T-helper 22 cell (primary cell): ENCODE measurements around the gene ARHGAP42.
"Not testable (repeated sequence)": the region's sequence is repeated elsewhere in the genome, so short reads cannot be mapped to it uniquely, and the experiment has no call there.

Experiments
- DNase-seq: peaks from one replicate; pipeline ENCODE4 v3.0.0-alpha.2; 2020; ENCODE audit warnings: low read depth

Gene ARHGAP42

DNA sequence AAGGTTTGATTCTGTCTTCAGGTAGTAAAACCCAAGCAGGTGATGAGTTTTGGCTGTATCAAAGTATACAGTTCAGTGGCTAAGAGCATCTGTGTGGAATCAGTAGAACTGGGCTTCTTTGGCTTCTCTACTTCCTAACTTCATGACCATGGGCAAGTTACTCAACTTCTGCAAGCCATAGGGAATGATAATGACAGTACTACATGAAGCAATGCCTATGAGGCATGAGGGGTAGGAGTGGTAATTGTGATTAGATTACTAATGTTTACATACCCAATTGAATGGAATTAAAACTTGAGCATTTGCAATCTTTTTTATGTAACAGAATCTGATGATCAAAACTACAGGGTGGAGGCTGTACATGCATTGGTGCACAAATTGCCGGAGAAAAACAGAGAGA is 278.3 kb downstream of the ARHGAP42 start:
- DNase-seq = no peak

DNA sequence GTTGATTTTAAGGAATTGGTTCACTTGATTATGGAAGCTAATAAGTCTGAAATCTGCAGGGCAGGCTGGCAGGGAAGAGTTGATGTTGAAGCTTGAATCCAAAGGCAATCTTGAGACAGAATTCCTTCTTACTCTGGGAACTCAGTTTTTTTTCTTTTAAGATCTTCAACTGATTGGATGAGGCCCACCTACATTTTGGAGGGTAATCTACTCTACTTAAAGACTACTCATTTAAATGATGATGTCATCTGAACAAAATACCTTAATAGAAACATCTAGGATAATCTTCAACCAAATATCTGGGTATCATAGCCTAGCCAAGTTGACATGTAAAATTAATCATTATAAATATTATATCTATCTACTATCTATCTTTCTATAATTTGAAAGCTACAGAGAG is 279.3 kb downstream of the ARHGAP42 start:
- no peak for DNase-seq

DNA sequence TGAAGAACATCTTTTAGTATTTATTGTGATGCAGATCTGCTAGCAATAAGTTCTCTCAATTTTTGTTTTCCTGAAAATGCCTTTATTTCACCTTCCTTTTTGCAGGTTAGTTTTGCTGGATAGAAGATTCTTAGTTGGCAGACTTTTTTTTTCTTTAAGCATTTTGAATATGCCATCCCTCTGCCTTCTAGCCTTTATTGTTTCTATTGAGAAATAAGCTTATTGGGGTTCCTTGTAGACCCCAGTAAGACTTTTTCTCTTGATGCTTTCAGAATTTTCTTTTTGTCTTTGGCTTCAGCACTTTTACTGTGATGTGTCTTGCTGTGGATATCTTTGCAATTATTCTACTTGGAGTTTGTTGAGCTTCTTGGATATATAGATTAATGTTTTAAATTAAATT is 281.9 kb downstream of the ARHGAP42 start:
- DNase-seq = no peak

DNA sequence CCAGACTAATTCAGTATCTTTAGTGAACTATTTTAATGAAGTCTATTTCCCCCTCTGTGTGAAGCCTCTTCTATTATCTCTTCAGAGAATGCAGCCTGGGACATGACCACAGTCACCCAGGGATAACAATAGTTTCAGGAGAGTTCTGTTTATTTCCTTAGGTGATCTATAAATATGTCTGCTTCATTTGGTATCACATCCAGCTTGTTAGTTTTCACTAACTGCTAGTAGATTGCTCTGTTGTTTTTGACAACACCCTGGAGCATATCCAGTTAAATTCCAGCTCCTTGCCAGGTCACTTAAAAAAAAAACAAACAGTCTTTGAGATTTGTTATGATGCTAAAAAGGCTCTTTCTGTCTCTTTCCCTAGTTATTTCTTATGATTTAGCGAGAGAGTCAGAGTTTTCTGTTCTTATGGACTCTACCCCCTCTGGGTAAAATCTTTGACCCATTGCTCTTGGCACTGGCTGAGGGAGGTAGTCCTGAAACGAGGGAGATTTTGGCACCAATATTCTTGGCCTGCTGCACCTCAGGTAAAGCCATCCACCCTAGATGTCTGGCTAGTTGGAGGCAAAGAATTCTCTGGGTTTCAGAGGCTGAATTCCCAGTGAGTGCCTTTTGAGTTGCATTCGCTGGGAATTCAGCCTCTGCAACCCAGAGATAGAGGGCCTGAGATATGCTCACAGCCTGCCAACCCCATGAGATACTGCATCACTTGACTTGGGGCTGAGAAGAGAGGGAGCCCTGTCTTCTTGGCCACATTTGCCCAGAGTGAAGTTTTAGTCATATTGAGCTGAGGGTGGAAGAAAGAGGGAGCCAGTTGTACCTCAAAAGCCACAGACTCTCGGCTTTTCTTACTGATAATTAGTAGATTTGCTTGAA is 283.4 kb downstream of the ARHGAP42 start:
- no peak for DNase-seq

DNA sequence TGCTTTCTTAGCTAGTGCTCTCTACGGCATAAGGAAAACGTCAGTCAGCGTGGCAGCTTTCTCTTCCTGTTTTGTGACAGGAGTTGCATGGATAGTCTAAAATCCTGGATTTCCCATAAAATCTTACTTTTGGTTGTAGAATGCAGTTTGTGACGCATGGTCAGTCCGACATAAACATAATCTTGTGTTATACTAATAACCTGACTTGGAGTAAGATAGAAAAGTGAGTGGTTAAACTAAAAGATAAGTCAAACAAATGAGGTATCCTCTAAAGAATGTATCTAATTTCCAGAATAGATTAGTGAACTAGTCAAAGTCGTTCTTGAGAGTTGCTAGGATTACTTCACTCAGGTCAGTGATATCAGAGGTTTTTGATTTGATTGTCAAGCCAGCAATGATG is 285.0 kb downstream of the ARHGAP42 start:
- DNase-seq = no peak

DNA sequence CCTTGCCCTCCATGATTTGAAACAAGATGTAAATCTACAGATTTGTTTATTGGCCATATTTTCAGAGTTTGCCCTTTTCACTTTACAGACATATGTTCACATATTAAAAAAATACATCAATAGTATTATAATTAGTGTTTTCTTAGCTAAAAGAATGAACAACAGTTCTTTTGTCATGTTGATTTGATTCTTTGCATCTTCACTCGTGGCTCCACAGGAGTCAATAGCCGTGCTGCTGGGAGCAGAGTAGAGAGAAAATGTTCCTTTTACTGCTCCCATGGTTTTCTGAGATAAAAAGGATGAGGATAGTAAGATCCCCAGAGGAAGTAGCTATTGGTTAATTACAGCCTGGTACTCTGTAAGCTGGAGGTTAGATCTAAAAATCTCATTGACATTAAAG is 291.4 kb downstream of the ARHGAP42 start:
- no peak for DNase-seq

DNA sequence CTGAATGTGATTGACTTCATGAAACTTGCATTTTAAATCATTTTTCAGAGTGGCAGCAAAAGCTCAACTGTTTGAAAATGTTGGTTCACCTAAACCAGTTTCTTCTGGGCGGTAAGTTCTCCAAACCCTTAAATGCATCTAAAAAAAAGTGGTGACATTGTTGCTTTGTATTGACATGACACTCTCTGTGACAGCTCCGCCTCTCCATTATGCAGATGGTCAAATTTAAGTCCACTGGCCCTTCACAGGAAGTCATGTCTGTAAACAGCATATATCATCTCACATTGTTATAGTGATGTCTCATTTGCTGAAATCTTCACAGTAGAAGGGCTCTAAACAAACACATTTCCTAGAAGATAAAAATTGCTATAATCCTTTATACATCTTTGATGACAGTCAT is 291.9 kb downstream of the ARHGAP42 start:
- no peak for DNase-seq

DNA sequence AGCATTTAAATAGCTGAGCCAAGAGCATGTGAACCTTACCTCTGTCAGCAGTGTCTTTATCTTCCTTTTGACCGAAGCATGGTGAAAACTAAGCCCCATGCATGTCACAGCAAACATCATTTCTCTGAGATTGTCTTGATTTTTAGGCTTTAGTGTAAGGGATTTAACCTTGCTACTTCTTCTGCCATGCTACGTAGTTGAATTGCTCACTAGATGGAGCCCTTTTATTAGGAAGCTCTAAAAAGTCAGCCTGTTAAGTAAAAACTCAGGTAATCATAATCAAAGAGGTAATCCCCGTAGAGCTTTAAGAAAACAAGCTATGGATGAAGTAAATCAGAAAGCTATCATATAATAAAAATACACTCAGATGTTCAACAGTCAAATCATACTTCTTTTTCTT is 293.1 kb downstream of the ARHGAP42 start:
- no peak for DNase-seq

DNA sequence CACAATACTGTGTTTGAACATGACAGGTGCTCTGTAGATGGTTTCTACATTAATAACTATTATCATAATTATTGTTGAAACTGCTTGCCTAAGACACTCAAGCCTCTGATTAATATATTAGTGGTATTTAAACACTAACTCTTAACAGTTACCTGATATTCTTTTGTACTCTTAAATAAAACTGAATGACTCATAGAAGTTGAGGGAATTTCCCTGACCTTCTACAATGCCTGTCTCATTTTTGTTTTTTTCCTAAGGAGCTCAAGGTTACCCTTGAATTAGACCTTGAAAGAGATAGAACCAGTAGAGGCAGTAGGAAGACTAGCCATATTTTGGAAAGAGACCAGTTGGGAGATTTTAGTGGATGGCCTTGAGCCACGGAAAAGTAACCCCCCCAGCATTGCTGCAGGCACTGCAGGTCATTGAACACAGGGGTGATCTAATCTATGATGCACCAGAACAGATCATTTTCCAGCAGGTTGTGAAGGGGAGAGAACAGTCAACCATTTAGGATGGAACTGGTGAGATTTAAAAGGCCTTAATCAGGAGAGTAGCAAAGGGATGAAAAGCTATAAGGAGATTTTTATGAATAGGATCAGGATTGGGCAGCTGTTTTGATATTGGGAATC is 294.2 kb downstream of the ARHGAP42 start:
- DNase-seq = no peak

DNA sequence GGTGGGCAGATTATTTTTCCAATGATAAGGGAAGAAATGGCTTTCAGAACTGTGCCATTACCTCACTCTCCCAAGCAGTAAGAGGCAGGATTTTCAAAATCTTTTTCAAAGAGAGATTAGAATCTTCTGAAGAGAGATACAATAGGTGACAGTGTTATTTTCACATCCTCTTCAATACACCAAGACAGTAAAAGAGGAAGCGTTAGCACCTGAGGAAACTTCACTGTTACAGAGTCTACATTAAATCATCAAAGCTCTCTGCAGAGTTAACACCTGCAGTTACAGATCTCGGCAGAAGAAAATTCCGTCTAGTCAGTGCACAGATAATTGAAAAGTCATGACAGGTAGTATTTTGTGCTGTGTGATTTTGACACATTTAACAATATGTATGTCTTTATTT is 297.6 kb downstream of the ARHGAP42 start:
- no peak for DNase-seq

DNA sequence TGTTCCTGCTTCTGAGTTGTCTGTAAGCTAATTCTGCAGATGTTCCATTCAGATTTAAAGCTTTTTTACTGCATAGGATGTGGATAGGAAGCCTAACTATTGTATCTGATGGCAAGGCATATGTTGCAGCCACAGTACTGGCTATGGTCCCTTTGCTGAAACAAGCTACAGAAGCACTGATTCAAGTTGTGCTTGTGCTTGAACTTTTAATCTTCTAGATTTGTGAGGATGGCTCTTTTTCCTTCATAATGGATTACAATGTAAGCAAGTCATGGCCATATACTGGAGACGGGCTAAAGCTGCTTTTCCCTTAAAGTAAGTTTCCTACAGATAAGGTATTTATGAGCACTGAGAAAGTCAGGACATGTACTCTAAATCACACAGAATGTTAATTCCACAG is 303.8 kb downstream of the ARHGAP42 start:
- DNase-seq = no peak

DNA sequence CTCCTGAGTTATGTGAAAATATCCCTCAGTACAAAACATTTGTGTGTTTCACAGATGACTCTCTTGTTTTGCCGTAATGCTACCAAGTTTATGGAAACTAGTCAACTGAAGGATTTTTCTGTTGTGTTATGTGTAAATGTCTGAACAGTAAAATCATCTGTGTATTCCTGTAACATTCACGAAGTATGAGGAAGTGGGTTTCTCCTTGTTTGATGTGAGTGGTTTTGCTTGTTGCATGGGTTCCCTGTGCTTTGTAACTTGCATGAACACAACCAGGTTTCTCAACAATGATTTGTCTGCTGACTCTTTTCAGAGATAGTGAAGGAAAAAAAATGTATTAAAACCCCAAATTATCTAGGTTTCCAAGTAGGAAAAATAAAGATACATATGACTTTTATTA is 304.5 kb downstream of the ARHGAP42 start:
- DNase-seq = no peak

DNA sequence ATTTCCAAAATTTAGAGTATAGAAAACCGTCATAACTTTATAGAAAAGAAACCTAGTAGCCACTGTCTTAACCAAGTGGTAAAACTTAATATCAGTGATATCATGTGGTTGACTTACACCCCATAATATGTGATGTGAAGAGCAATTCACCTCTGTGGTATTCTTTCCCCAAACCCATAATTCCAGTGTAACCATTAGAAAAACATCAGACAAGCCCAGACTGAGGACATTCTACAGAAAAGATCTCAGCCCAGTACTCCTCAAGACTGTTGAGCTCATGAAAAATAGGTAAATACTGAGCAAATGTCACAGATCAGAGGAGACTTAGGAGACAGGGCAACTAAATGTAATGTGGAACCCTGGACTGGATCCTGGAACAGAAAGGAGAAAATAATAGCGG is 307.9 kb downstream of the ARHGAP42 start:
- DNase-seq = no peak

DNA sequence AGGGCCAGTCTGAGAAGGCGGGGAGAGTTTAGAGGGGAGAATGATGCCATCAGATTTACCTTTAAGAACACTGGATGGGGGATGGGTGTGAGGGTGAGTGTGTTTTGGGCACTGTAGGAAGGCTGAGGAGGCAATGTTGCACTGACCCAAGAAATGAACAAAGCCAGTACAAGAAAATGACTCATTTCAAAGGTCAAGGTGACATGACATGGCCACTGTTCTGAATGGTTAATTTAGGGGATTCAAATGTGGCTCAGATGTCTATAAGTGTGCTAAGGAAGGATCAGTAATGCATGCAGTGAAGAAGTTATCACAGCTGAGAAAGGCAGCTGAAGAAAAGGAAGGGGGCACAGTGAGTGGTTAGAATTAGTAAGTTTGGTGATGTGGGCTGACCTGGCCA is 312.7 kb downstream of the ARHGAP42 start:
- no peak for DNase-seq

DNA sequence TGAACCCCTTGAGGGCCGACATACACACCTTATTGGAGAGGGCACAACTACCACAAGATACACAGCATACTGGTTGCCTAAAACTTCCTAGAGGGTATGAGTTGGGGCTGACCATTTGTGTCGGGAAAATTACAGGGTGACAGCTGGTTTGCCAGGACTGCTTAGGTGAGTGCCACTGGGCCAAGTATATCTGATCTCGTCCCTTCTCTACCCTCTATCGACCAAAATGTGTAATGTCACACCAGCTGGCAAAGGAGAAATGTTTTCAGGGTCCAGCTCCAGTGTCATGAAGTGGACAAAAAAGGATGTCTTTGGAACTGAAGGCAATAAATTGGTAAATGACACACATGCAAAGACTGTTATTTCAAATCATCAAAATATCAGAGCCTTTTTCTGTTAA is 316.4 kb downstream of the ARHGAP42 start:
- no peak for DNase-seq

DNA sequence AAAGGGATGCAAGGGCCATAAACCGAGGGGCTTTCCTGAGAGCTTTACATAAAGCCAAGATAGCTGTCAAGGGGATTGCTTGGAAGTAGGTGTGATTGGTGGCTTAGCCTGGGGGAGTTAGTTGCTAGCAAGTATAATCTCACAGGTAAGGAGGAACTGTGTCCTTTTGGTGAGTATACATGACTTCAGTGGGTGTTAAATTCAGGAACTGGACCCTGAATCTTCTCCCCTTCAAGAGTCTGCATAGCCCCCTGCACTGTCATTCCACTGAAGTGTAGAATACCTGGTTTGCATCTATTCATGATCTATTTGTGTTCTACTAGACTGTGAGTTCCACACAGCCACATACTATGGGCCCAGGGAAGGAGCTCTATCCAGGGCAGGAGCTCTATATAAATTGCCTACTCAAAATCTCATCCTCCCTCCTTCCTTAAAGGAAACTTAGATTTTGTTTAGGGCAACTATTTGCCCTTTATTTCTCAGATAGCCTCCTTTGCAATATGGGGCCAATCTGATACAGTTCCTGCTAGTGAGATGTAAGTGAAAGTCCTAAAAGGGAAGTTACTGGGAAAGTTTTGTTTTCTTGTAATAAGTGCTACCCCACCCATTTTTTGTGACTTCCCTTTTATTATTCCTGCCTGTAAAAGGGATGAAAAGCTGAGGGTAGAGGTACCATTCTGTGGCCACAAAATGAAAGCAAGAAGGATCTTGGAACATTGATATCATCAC is 322.0 kb downstream of the ARHGAP42 start:
- no peak for DNase-seq

DNA sequence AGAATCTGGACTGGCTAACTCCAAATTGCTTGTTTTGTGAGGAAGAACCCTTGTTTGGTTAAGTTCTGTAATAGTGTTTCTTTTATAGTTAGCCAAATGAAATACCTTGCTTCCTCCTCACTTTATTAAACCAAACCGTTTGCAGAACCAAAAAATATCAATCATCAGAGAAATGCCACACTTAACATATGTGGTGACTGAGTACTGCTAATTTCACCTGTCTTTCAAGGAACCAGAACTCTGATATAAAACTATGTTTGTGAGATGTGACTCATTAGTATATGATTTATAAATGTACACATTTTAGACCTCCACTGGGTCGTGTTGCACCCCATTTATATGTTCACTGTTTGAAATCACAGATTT is 322.6 kb downstream of the ARHGAP42 start:
- DNase-seq = no peak

DNA sequence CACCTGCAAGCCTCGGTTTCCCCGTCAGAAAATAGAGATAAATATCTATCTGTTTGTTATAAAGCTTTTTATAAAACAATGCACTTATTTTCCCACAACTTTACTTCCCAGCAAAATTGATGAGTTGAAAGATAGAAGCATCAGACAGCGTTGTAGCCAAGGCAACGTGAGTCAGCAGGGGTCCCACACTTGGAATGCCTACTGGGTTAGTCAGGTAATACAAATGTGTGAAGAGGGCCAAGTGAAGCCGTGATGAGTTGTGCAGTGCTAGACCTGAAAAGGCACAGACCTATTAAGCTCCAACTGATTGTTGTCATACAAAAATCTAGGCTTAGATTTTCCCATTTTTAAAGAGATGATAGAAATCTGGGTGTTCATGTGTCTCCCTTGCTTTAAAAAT is 323.8 kb downstream of the ARHGAP42 start:
- DNase-seq = no peak

DNA sequence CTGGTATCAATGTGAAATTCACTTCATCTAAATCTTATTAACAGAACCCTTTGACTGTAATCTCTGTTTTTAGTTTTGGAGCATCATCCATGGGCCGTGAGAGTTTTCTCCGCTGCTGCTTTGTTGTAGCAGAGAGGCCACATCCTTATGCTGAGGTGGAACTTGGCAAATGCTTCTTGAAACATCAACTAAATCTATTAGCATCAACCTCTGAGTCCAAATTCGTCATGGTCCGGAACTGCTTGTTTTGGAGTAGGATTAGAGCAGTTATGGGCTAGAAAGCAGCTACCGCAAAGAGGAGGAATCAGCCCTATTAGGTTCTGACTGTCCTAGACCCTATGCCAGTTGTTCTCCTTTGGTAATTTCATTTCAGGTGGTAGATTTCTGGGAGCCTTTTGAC is 324.8 kb downstream of the ARHGAP42 start:
- no peak for DNase-seq

DNA sequence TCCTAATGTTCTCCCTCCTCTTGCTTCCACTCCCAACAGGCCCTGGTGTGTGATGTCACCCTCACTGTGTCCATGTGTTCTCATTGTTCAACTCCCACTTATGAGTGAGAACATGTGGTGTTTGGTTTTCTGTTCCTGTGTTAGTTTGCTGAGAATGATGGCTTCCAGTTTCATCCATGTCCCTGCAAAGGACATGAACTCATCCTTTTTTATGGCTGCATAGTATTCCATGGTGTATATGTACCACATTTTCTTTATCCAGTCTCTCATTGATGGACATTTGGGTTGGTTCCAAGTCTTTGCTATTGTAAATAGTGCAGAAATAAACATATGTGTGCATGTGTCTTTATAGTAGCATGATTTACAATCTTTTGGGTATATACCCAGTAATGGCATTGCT is 326.6 kb downstream of the ARHGAP42 start:
- not testable (repeated sequence) for DNase-seq

DNA sequence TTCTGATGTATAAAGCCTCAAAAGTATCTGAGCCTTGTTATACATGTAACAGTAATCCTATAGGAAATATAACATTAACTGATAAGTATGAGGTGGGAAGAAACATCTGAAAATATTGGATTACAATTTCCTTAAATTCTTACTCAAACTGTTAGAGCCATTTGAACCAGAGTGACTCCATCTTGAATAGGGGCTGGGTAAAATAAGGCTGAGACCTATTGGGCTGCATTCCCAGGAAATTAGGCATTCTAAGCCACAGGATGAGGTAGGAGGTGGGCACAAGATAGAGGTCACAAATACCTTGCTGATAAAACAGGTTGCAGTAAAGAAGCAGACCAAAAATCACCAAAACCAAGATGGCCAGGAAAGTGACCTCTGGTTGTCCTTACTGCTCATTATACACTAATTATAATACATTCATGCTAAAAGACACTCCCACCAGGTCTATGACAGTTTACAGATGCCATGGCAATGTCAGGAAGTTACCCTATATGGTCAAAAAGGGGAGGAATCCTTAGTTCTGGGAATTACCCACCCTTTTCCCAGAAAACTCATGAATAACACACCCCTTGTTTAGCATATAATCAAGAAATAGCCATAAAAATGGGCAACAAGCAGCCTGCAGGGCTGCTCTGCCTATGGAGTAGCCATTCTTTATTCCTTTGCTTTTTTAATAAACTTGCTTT is 327.7 kb downstream of the ARHGAP42 start:
- no peak for DNase-seq

DNA sequence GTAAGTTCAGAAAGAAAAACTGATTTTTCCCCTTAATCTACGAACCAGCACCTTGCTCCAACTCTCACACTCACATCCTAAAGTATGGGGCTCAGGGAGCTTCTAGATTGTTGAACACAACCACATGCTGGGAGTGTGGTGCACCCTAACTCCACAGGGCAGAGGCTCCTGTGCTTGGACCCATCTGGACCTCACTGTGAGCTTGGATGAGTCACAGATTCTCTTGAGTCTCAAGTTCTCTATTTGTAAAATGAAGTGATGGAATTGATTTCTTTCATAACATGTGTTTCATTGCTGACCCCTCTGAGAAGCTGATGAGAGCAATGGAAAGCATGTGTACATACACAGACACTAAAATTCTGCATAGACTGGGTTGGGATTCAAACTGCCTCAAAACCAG is 332.8 kb downstream of the ARHGAP42 start:
- no peak for DNase-seq

DNA sequence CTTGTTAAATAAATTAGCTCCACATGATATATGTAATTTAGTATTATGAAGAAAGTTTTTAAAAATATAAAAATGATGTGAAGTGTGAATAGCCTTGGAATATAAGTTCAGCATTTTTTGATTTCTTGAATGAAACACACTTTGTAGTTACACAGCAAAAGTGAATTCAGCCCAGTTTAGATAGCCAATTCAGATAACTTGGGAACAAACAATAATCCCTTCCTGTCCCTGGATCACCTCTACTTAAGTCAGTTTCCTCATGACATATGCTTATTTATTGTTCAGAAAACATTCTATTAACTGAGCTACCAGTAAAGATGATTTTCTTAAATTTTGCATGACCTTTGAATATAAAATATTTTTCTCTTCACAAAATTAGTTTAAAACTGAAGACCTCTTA is 335.2 kb downstream of the ARHGAP42 start:
- DNase-seq = no peak
